Common myeloid progenitor, CD34-positive (primary cell): ENCODE results near the gene CD83.

Source experiments
- CTCF ChIA-PET: fragments of 350-600 bp; sonication (Branson Sonifier 250); formaldehyde crosslinking; loops from one replicate; lab custom pipeline; 2021; ENCODE audit warnings: antibody characterized with exemption; lab: Charles Lee
- POLR2A ChIA-PET: fragments of 350-600 bp; sonication (Branson Sonifier 250); formaldehyde crosslinking; loops from one replicate; lab custom pipeline; 2021; ENCODE audit warnings: antibody characterized with exemption; lab: Charles Lee
- DNase-seq, 3 donors: peaks; one replicate each; pipeline versions ENCODE4 v3.0.0 to v3.0.0-alpha.2; 2013
- H3K27ac ChIP-seq, 2 experiments: 1 replicate in 1 of 2; 2 replicates in 1 of 2; pipeline ENCODE4 v1.7.0; 2013; ENCODE audit warnings: inconsistent platforms in 2 of 2, low read length in 2 of 2, mild to moderate bottlenecking in 2 of 2, low read depth in 1 of 2, moderate library complexity in 1 of 2; ENCODE audit not compliant: severe bottlenecking in 2 of 2, insufficient read depth in 1 of 2, poor library complexity in 1 of 2
- H3K27me3 ChIP-seq, 5 experiments: replicated peaks in 2 of 5; 1 replicate in 3 of 5; 2 replicates in 2 of 5; pipeline versions ENCODE4 v1.6.1 to v1.7.0; 2013; ENCODE audit warnings: low read length in 4 of 5, mild to moderate bottlenecking in 2 of 5, moderate library complexity in 2 of 5, inconsistent platforms in 1 of 5; ENCODE audit not compliant: insufficient read depth in 5 of 5, control insufficient read depth in 4 of 5
- H3K36me3 ChIP-seq, 4 experiments: 1 replicate in 2 of 4; 2 replicates in 2 of 4; pipeline versions ENCODE4 v1.6.1 to v1.7.0; 2013; ENCODE audit warnings: low read length in 3 of 4, control low read depth in 1 of 4, mild to moderate bottlenecking in 1 of 4; ENCODE audit not compliant: control insufficient read depth in 4 of 4, insufficient read depth in 4 of 4
- H3K4me1 ChIP-seq, 4 experiments: 1 replicate in 3 of 4; 2 replicates in 1 of 4; pipeline versions ENCODE4 v1.6.1 to v1.7.1; 2013; ENCODE audit warnings: low read length in 3 of 4, mild to moderate bottlenecking in 3 of 4, control low read depth in 1 of 4, inconsistent platforms in 1 of 4, moderate library complexity in 1 of 4; ENCODE audit not compliant: control insufficient read depth in 4 of 4, insufficient read depth in 4 of 4; ENCODE audit errors: control extremely low read depth in 1 of 4
- H3K4me3 ChIP-seq, 7 experiments: 1 replicate in 4 of 7; 2 replicates in 3 of 7; pipeline versions ENCODE4 v1.5.1 to v1.7.0; 2013; ENCODE audit warnings: mild to moderate bottlenecking in 7 of 7, low read length in 6 of 7, moderate library complexity in 6 of 7, inconsistent platforms in 2 of 7, low read depth in 2 of 7, control low read depth in 1 of 7; ENCODE audit not compliant: insufficient read depth in 4 of 7, control insufficient read depth in 1 of 7; ENCODE audit errors: extremely low read depth in 1 of 7
- H3K9me3 ChIP-seq, 5 experiments: 1 replicate in 4 of 5; 2 replicates in 1 of 5; pipeline versions ENCODE4 v1.6.1 to v1.7.1; 2013; ENCODE audit warnings: low read length in 4 of 5, mild to moderate bottlenecking in 2 of 5, inconsistent platforms in 1 of 5, low read depth in 1 of 5, moderate library complexity in 1 of 5; ENCODE audit not compliant: control insufficient read depth in 4 of 5, insufficient read depth in 2 of 5; ENCODE audit errors: control extremely low read depth in 1 of 5
- WGBS: methylation state at CpG from one replicate; pipeline ENCODE4 v1.1.5; 2013; ENCODE audit not compliant: insufficient coverage; 5-methylcytosine and 5-hydroxymethylcytosine counted together

Gene CD83

DNA sequence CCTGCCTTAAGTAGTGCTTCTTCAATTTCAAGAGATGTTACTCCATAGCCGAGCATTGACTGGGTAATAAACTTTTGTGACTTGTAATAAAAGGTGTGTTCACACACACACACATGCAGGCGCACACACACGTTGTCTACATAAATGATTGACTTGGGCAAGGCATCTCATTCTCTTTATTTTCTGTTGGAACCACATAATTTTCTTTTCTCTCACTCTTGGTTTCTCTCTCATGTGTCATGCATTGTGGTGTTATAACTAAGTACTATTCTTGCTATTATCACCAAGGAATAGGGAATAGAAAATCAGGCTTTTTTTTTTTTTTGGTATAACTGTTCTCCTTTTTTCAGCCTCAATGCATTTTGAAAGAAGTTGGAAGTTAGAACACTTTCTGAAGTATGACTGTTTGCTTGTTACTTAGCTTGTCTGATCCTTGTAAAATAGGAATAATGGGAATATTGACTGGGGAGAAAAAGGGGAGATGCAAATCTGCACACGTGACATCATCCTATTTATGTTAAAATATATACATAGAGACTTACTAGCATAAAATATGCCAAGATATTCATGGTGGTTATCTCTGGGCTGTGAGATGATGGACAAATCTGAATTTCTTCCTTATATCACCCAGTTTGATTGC lies 26.1 kb upstream of the CD83 start:
- POLR2A ChIA-PET, result no interaction called here

DNA sequence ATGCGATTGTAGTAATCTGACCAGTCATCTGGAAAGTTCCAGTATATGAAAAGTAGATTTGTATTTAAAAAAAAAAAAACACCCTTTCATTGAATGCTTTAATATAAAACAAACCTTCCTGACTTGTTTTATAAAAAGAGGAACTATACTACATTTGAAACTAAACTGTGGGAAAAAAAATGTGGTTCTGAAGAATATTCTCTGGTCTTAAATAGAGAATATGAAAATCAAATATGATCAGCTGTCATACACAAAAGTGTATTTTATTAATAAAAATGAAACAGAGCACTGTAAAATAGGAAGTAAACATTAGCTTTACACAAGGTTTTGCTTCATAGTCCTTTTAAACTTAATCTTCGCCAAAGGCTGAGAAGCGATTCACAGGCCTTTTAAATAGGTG lies 25.3 kb upstream of the CD83 start:
- Histone ChIP-seq H3K36me3 (no peaks in the 10 kb centered on the region), H3K4me3 (no peak overlapping the region), H3K27ac (no peak overlapping the region), H3K27me3 (no peaks in the 10 kb centered on the region), H3K9me3 (no peaks in the 10 kb centered on the region), H3K4me1 (peaks cover 0 to 11% (median 0%) of the 10 kb centered on the region in 4 experiments)
- ChIA-PET POLR2A (no interaction called here), CTCF (no interaction called here)
- no CpG with 5 or more reads among the region's 3 CpGs for whole genome bisulfite sequencing
- peak in 1 of 3 donors; percentile 14 for DNase-seq

More for the DNA sequence above, 26.1 kb upstream of the CD83 start:
- H3K27ac ChIP-seq, result no peak overlapping the region
- CTCF ChIA-PET, result no interaction called here
- H3K4me1 ChIP-seq, result peaks cover 0 to 11% (median 0%) of the 10 kb centered on the region in 4 experiments
- H3K9me3 ChIP-seq, result no peaks in the 10 kb centered on the region
- H3K27me3 ChIP-seq, result no peaks in the 10 kb centered on the region
- no peaks in the 10 kb centered on the region for H3K36me3 ChIP-seq
- no peak for DNase-seq
- WGBS, result 100% methylated on average over 1 of the region's 4 CpGs
- H3K4me3 ChIP-seq, result no peak overlapping the region

DNA sequence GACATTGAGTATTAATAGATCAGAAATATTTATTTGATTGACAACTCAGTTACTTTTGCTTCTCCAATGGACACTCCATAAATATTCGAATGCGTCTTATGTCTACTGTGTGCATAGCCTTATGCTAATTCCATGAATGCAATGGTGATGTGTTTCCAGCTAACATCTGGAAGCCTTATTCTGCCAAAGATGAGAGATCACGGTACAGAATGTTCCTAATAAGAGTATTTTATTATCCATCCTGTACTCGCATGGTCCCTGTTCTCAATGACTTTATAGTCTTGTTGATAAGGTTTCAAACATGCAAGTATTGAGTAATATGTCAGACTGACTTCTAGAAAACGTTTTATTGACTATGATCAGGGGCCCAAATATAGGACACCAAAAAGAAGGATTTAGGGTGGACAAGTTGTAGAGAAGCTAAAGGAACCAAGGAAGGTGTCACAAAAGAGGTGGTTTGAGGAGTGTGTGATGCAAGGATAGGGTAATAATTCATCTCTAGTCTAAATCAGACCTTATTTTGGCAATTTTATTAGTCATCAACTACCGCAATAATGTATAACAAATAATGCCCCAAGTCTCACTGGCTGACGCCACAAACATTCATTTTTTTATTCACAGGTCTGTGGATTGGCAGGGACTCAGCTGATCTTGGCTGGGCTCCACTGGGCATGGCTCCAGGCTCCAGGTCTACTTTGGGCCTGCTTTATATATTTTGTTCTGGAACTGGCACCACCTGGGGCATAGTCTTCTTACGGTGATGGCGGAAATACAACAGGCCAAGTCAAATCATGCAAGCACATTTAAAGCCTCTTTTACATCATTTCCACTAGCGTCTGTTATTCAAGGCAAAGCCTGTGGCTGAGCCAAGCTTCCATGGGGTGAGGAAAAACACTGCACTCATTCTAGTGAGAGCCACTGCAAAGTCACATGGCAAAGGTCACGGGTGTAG lies 24.5 kb upstream of the CD83 start:
- Histone ChIP-seq H3K27ac (no peak overlapping the region), H3K4me3 (no peak overlapping the region), H3K4me1 (peaks cover 0 to 11% (median 0%) of the 10 kb centered on the region in 4 experiments), H3K27me3 (no peaks in the 10 kb centered on the region), H3K9me3 (no peaks in the 10 kb centered on the region), H3K36me3 (no peaks in the 10 kb centered on the region)
- no peak for DNase-seq
- WGBS, result 100% methylated on average over 7 of the region's 11 CpGs
- ChIA-PET CTCF (no interaction called here), POLR2A (no interaction called here)

DNA sequence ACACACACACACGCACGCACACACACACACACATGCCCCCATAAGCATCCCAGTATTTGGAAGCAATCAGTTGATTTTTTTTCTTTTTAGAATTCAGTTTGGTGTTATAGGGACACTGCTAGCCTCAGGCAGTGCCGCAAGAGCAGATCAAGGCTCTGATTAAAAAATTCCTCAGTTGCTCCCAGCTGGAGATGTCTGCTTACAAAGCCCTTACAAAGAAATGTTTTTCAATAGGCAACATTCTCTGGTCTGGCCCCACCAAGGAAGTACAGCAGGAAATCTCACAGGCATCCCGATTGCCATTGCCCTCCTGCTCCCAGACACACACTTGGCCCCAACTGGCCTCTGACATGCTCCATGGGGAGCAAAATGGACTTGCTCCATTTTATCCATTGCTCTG lies 22.9 kb upstream of the CD83 start:
- peak overlapping the region; percentile 17 to 36 for H3K27ac ChIP-seq
- POLR2A ChIA-PET, result interaction anchor here (0.5 kb wide), 1 partner anchor 34 kb away, joined by 3 read pairs; no protein-coding TSS in a partner anchor
- CTCF ChIA-PET, result no interaction called here
- WGBS, result 93% methylated on average over 2 of the region's 4 CpGs
- no peak for DNase-seq
- H3K27me3 ChIP-seq, result no peaks in the 10 kb centered on the region
- no peaks in the 10 kb centered on the region for H3K9me3 ChIP-seq
- H3K36me3 ChIP-seq, result no peaks in the 10 kb centered on the region
- peaks cover 0 to 11% (median 0%) of the 10 kb centered on the region in 4 experiments for H3K4me1 ChIP-seq
- no peak overlapping the region for H3K4me3 ChIP-seq

DNA sequence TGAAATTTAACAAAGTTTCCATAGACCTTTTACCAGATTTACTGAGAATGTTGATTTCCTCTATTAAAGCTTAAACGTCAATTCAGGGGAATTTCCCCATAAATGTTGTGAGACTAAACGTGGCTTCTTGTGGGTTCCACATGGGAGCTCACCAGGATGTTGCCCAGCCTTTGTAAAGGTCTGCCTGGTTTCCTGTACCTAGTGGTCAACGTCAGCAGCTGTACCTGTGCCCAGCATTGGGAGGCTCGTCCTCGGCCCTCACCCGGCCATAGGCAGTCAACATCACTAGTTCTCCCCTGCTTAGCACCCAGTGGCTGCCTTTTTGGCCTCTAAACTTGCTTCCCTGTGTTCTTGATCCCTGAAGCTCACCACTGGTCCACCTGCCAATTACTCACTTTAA lies 22.1 kb upstream of the CD83 start:
- Histone ChIP-seq H3K4me1 (peaks cover 0 to 13% (median 0%) of the 10 kb centered on the region in 4 experiments), H3K27ac (peak overlapping the region in 1 of 2 experiments; percentile 36), H3K36me3 (no peaks in the 10 kb centered on the region), H3K4me3 (no peak overlapping the region), H3K9me3 (no peaks in the 10 kb centered on the region), H3K27me3 (no peaks in the 10 kb centered on the region)
- no peak for DNase-seq
- POLR2A ChIA-PET, result interaction anchor here (0.6 kb wide), 1 partner anchor 1079 kb away, joined by 3 read pairs; no protein-coding TSS in a partner anchor
- 87% methylated on average over 6 of the region's 6 CpGs for WGBS
- CTCF ChIA-PET, result no interaction called here

DNA sequence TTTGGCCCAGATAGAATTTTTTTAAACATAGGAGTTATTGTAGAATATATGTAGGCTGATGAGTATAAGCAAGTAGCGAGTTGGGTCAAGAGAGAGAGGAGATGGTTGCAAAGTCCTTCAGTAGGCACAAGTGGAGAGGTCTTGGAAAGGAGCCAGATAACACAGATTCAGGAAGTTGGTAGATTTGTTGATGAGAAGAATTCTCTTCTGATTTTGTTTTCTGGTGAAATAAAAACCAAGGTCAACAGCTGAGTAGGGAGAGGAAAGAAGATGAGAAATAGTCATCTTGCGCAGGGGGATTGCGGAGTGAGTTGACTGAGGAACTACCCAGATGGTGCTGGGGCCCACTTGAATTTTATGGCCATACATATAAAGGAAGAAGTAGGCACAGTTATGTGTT lies 17.4 kb upstream of the CD83 start:
- WGBS, result 88% methylated on average over 3 of the region's 3 CpGs
- CTCF ChIA-PET, result no interaction called here

DNA sequence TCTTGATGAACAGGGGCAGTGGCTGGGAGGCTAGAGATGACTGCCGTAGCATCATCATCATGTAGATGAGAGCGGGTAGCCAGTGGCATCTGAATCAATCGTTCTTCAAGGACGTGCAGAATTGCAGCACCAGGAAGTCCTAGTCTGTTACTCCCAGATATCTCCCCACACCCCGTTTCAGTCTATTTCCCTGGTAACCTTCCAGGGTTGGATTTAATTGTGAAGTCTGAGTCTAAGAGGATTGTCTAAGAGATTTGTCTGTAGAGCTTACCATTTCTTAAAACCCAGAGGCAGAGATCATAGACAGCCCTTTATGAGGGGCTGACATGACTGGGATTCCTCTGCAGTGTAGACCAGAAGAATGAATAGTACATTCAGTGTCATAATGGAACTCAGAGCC lies 16.6 kb upstream of the CD83 start:
- H3K36me3 ChIP-seq, result no peaks in the 10 kb centered on the region
- WGBS, result 100% methylated on average over 2 of the region's 5 CpGs
- H3K4me1 ChIP-seq, result peaks cover 0 to 3% (median 0%) of the 10 kb centered on the region in 4 experiments
- no peaks in the 10 kb centered on the region for H3K9me3 ChIP-seq
- no peak for DNase-seq
- H3K4me3 ChIP-seq, result no peak overlapping the region
- no peak overlapping the region for H3K27ac ChIP-seq
- CTCF ChIA-PET, result no interaction called here
- no peaks in the 10 kb centered on the region for H3K27me3 ChIP-seq
- POLR2A ChIA-PET, result no interaction called here

More for the DNA sequence above, 17.4 kb upstream of the CD83 start:
- Histone ChIP-seq H3K27ac (no peak overlapping the region), H3K36me3 (no peaks in the 10 kb centered on the region), H3K4me3 (no peak overlapping the region), H3K4me1 (peaks cover 0 to 3% (median 0%) of the 10 kb centered on the region in 4 experiments), H3K27me3 (no peaks in the 10 kb centered on the region), H3K9me3 (no peaks in the 10 kb centered on the region)
- POLR2A ChIA-PET, result no interaction called here
- peak in 2 of 3 donors; percentile 49 to 50 for DNase-seq
